ENCODE data around the gene F10. TPM values are rescaled to one million over a fixed set of nuclear protein-coding genes. Genes with fewer than 3 reads are reported as not detected.

Gene F10
- total and polyA plus RNA-seq, 2 of the 13 experiments (the other 11 are each of a cell fraction or from before 2014, with no cell fraction given) = 58.4 to 237 TPM

GRCh38 chr13:113149711-113150549, 27.3 kb downstream of the F10 start (continued):
- TF ChIP-seq PRDM4 (CRISPR knock-in tag; IDR thresholded peaks at IDR 0.05; ENCODE audit: borderline replicate concordance) (no peak), TBX3 (IDR thresholded peaks at IDR 0.05; ENCODE audit: borderline replicate concordance) (no peak), ZNF256 (CRISPR knock-in tag; conservative IDR thresholded peaks at IDR 0.05) (no peak), ZNF761 (CRISPR knock-in tag; conservative IDR thresholded peaks at IDR 0.05) (no peak; the same call in 1 of the 2 replicates), FOXM1 (CRISPR knock-in tag; IDR thresholded peaks at IDR 0.05) (no peak), ZNF772 (CRISPR knock-in tag; IDR thresholded peaks at IDR 0.05) (peak; percentile 93), MED8 (CRISPR knock-in tag; IDR thresholded peaks at IDR 0.05; ENCODE audit: insufficient replicate concordance) (peak; percentile 39), CEBPZ (IDR thresholded peaks at IDR 0.05; ENCODE audit: low read length) (no peak), CEBPG (CRISPR knock-in tag; IDR thresholded peaks at IDR 0.05) (peak; percentile 83), DNMT1 (CRISPR knock-in tag; IDR thresholded peaks at IDR 0.05) (no peak), TCF7L2 (IDR thresholded peaks at IDR 0.05; ENCODE audit: low read depth, low read length) (no peak), AHR (CRISPR knock-in tag; IDR thresholded peaks at IDR 0.05) (no peak), ZNF264 (CRISPR knock-in tag; IDR thresholded peaks at IDR 0.05) (0 out of 2 replicates have a peak, but pooled peaks have one; percentile 68), NR2F2 (IDR thresholded peaks at IDR 0.05; ENCODE audit: borderline replicate concordance, low read depth) (no peak), AGO2 (optimal IDR thresholded peaks at IDR 0.05; ENCODE audit: low read depth, low read length) (peak; percentile 55), MAFF (IDR thresholded peaks at IDR 0.05; ENCODE audit: low read depth, low read length) (peak; percentile 77)
- TF ChIP-seq, protein P1, sequence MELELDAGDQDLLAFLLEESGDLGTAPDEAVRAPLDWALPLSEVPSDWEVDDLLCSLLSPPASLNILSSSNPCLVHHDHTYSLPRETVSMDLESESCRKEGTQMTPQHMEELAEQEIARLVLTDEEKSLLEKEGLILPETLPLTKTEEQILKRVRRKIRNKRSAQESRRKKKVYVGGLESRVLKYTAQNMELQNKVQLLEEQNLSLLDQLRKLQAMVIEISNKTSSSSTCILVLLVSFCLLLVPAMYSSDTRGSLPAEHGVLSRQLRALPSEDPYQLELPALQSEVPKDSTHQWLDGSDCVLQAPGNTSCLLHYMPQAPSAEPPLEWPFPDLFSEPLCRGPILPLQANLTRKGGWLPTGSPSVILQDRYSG (CRISPR knock-in tag; IDR thresholded peaks at IDR 0.05) = 0 out of 2 replicates have a peak, but pooled peaks have one; percentile 57
- TF ChIP-seq, protein P2, sequence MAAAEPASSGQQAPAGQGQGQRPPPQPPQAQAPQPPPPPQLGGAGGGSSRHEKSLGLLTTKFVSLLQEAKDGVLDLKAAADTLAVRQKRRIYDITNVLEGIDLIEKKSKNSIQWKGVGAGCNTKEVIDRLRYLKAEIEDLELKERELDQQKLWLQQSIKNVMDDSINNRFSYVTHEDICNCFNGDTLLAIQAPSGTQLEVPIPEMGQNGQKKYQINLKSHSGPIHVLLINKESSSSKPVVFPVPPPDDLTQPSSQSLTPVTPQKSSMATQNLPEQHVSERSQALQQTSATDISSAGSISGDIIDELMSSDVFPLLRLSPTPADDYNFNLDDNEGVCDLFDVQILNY (CRISPR knock-in tag; conservative IDR thresholded peaks at IDR 0.05) = no peak
- TF ChIP-seq, protein P3, sequence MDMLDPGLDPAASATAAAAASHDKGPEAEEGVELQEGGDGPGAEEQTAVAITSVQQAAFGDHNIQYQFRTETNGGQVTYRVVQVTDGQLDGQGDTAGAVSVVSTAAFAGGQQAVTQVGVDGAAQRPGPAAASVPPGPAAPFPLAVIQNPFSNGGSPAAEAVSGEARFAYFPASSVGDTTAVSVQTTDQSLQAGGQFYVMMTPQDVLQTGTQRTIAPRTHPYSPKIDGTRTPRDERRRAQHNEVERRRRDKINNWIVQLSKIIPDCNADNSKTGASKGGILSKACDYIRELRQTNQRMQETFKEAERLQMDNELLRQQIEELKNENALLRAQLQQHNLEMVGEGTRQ (IDR thresholded peaks at IDR 0.05; ENCODE audit: low read depth, low read length) = no peak
- TF ChIP-seq, protein P3 (CRISPR knock-in tag; IDR thresholded peaks at IDR 0.05; ENCODE audit: borderline replicate concordance) = no peak
